ENCODE data around the gene IRF1.

DNA sequence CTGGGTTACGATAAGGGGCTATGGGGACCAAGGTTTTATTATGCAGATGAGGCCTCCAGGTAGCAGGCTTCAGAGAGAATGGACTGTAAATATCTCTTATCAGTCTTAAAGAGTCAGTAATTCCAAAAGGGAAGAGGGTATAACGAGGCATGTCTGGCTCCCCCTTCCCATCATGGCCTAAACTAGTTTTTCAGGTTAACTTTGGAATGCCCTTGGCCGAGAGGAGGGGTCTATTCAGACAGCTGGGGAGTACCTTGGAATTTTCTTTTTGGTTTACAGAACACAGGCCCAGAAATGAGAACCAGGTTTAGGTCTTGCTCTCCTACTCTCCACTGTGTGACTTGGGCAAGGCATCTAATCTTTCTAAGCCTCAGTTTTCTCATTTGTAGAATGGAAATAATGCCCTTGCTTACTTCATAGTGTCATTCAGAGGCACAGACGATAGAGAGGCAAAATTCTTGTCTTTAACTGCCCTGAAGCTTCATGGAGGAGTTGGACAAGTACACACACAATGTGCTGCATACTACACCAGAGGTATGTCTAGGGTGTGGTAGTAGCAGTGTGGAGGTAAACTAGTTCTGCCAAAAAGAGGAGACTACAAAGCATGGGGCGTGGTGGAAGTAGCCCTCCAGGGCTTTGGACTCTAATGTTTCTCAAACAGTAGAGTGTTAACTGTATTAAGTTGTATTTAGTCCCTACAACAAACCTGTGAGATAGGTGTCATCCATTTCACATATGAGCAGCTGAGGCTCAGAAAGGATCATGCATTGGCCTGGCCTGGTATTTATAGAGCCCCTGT, 45.5 kb downstream of the IRF1 start:
- no peak for TF ChIP-seq POLR2AphosphoS5 (IDR thresholded peaks at IDR 0.05)
- TF ChIP-seq, protein P1, sequence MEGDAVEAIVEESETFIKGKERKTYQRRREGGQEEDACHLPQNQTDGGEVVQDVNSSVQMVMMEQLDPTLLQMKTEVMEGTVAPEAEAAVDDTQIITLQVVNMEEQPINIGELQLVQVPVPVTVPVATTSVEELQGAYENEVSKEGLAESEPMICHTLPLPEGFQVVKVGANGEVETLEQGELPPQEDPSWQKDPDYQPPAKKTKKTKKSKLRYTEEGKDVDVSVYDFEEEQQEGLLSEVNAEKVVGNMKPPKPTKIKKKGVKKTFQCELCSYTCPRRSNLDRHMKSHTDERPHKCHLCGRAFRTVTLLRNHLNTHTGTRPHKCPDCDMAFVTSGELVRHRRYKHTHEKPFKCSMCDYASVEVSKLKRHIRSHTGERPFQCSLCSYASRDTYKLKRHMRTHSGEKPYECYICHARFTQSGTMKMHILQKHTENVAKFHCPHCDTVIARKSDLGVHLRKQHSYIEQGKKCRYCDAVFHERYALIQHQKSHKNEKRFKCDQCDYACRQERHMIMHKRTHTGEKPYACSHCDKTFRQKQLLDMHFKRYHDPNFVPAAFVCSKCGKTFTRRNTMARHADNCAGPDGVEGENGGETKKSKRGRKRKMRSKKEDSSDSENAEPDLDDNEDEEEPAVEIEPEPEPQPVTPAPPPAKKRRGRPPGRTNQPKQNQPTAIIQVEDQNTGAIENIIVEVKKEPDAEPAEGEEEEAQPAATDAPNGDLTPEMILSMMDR (IDR thresholded peaks at IDR 0.05) = no peak
- no peak for TF ChIP-seq POLR2A (IDR thresholded peaks at IDR 0.05)
